ENCODE results near the gene ATF7IP.

GRCh38 chr12:14403293-14403692 lies 37.8 kb downstream of the ATF7IP start:
- TF ChIP-seq CTCF (IDR thresholded peaks at IDR 0.05; ENCODE audit: low read depth, low read length) (no peak), EZH2phosphoT487 (IDR thresholded peaks at IDR 0.05; ENCODE audit: low read depth) (no peak)

All from OCI-LY3 (cell line).